GM12891 (cell line): ENCODE data around the gene STX16.

ENCODE experiments used
- DNase-seq: peaks from one replicate; pipeline ENCODE4 v3.0.0; 2011; ENCODE audit warnings: low spot score; ENCODE audit not compliant: insufficient read length
- FAIRE-seq: peaks from 2 replicates; lab custom pipeline; 2011; peaks lifted over from hg19 to GRCh38; lab: Jason Lieb, UNC
- PAX5 ChIP-seq: IDR thresholded peaks from 2 replicates; pipeline ENCODE4 v1.6.1; 2011; ENCODE audit warnings: low read length, moderate library complexity, mild to moderate bottlenecking; ENCODE audit not compliant: insufficient read depth, severe bottlenecking
- POLR2A ChIP-seq: IDR thresholded peaks from 2 replicates; pipeline ENCODE4 v1.6.1; 2011; ENCODE audit warnings: low read depth, low read length, control low read depth
- POLR2AphosphoS5 ChIP-seq: IDR thresholded peaks from 2 replicates; pipeline ENCODE4 v1.6.1; 2011; ENCODE audit warnings: low read depth, low read length, control low read depth
- POU2F2 ChIP-seq: IDR thresholded peaks from 2 replicates; pipeline ENCODE4 v1.6.1; 2011; ENCODE audit warnings: low read depth, mild to moderate bottlenecking, control low read depth, low read length, moderate library complexity
- SPI1 ChIP-seq: IDR thresholded peaks from 2 replicates; pipeline ENCODE4 v1.6.1; 2011; ENCODE audit warnings: low read depth, low read length, control low read depth
- TAF1 ChIP-seq: IDR thresholded peaks from 2 replicates; pipeline ENCODE4 v1.6.1; 2011; ENCODE audit warnings: low read depth, low read length, control low read depth

Gene STX16

GRCh38 chr20:58673119-58673518 is 22.0 kb downstream of the STX16 start:
- no peak for TF ChIP-seq SPI1
- no peak for TF ChIP-seq PAX5
- TF ChIP-seq TAF1, result no peak
- TF ChIP-seq POLR2AphosphoS5, result no peak
- TF ChIP-seq POLR2A, result no peak
- TF ChIP-seq POU2F2, result no peak
- no peak for FAIRE-seq
- DNase-seq, result no peak

DNA sequence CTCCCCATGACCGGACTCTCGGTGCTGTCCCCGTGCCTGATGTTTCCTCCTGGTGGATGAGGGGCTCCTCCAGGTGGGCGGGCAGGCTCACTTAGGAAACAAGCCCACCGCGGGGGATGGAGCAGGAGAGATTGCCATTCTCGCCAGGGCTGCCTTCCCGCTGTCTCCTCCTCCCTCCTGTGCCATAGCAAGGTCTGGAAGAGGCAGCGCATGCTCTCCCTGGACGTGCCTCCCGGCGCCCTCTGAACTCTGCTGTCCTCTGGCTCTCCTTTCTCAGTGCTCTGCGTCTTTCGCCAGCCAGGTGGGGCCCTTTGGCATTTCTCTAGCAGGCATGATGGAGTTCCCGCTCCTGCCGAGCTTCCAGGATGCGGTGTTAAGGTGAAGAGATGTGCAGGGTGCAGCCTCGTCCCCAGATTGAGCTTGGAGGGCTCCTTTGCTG is 24.1 kb downstream of the STX16 start:
- TF ChIP-seq TAF1, result no peak
- no peak for TF ChIP-seq SPI1
- no peak for TF ChIP-seq PAX5
- TF ChIP-seq POLR2AphosphoS5, result no peak
- no peak for TF ChIP-seq POU2F2
- TF ChIP-seq POLR2A, result no peak
- FAIRE-seq, result no peak
- DNase-seq, result no peak

DNA sequence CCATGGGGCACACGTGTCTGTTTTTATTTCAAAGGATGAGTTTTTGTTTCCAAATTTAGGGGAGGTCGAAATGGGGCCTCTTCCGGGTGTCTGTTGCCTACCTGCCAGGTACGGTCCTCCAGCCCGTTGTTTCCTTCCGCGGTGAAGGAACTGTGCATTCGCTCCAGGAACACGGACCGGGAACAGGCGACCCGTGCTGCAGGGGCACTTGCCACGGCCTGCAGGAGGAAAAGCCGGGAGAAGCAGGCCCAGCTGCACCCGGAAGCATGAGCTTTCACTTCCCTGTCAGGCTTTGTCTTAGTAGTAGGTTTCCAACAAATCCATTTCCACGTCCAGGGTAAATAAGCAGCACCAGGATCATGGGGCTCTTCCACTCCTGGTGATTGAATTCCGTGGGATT is 24.6 kb downstream of the STX16 start:
- DNase-seq, result no peak
- TF ChIP-seq SPI1 (no peak), TAF1 (no peak)
- FAIRE-seq, result no peak

- FAIRE-seq (no peak), DNase-seq (no peak)
- TF ChIP-seq POU2F2 (no peak), POLR2AphosphoS5 (no peak), TAF1 (no peak), POLR2A (no peak), PAX5 (no peak), SPI1 (no peak)
These were observed 25.1 kb downstream of the STX16 start for GRCh38 chr20:58676161-58676560.

GRCh38 chr20:58677079-58677604 is 26.1 kb downstream of the STX16 start:
- TF ChIP-seq SPI1, result no peak
- no peak for DNase-seq

DNA sequence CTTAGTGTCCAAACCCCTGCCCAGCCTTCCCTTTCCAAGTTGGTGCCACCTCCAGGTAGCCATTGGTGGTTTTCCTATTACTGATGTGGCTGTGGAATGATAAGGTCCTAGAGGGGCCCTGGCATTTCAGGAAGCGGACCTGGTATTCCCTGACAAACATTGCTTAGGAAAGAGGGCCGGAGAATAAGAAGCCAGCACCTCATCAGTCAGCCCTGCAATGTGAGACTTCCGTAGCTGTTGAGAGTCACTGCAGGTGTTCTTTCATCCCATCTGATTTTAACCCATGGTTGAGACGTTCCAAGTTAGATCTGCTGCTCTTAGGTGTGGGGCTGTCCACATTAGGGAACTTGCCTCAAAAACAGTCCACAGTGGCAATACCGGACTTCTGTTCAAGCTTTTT is 26.7 kb downstream of the STX16 start:
- no peak for DNase-seq
- no peak for FAIRE-seq
- TF ChIP-seq POU2F2, result no peak
- no peak for TF ChIP-seq PAX5
- TF ChIP-seq POLR2AphosphoS5, result no peak
- no peak for TF ChIP-seq SPI1
- TF ChIP-seq TAF1, result no peak
- no peak for TF ChIP-seq POLR2A

More at GRCh38 chr20:58677079-58677604, 26.1 kb downstream of the STX16 start:
- FAIRE-seq, result no peak

DNA sequence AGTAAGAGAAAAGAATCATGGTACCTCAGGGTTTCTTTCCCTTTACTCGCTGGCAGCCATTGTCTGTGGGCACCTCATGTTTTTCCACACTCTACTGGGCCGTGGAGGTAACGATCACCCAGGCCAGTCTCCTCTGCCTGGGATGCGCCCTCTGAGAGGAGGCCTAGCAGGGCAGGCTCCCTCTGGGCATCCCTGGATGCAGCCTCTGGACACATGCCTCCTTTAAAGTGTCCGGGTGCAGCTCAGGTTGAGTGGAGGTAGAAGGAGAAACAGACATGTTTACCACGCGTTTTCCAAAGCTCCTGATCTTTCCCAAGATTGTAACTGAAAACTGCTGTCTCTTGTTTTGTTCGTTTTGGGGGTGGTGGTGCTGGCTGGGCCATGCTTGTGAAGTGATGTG is 27.7 kb downstream of the STX16 start:
- no peak for FAIRE-seq
- DNase-seq, result no peak
- TF ChIP-seq POU2F2 (no peak), SPI1 (no peak), TAF1 (no peak), PAX5 (no peak), POLR2A (no peak), POLR2AphosphoS5 (no peak)

GRCh38 chr20:58682656-58683531 is 31.8 kb downstream of the STX16 start:
- FAIRE-seq (no peak), DNase-seq (no peak)
- TF ChIP-seq PAX5 (no peak), POLR2AphosphoS5 (no peak), POLR2A (no peak), TAF1 (no peak), POU2F2 (no peak), SPI1 (no peak)

GRCh38 chr20:58684291-58684690 is 33.2 kb downstream of the STX16 start:
- no peak for TF ChIP-seq PAX5
- no peak for TF ChIP-seq SPI1
- no peak for TF ChIP-seq POLR2A
- no peak for TF ChIP-seq POU2F2
- TF ChIP-seq POLR2AphosphoS5, result no peak
- TF ChIP-seq TAF1, result no peak
- DNase-seq (no peak), FAIRE-seq (no peak)
